AG08395 (cell line): Measurements from ENCODE around the gene FOXL3.
"Not testable (repeated sequence)": the region's sequence is repeated elsewhere in the genome, so short reads cannot be mapped to it uniquely, and the experiment has no call there.

ENCODE experiments used
- DNase-seq: peaks from one replicate; pipeline ENCODE4 v3.0.0; 2012; ENCODE audit warnings: mixed read lengths, low spot score

FOXL3 gene

GRCh38 chr7:289209-289755 is 688 bp upstream of the FOXL3 start:
- DNase-seq, result no peak

DNA sequence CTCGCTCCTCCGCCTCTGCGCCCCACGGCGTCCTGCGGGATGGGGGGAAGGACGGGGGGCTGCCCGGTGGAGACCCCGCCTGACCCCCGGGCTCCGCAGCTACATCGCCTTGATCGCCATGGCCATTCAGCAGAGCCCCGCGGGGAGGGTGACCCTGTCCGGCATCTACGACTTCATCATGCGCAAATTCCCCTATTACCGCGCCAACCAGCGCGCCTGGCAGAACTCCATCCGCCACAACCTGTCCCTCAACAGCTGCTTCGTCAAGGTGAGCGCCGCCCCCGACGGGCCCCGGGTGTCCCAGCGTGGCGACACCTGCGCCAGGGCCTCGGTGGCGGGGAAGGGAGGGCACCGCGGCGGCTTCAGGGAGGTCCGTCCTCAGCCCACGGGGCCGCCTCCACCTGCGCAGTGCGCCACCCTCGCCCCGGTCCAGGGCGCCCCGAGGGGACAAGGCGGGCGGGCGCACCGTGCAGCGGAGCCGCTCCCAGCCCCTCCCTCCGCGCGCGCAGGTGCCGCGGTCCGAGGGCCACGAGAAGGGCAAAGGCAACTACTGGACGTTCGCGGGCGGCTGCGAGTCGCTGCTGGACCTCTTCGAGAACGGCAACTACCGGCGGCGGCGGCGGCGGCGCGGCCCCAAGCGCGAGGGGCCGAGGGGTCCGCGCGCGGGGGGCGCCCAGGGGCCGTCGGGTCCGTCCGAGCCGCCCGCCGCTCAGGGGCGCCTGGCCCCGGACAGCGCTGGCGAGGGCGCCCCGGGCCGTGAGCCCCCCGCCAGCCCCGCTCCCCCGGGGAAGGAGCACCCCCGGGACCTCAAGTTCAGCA is 793 bp downstream of the FOXL3 start:
- DNase-seq, result no peak

DNA sequence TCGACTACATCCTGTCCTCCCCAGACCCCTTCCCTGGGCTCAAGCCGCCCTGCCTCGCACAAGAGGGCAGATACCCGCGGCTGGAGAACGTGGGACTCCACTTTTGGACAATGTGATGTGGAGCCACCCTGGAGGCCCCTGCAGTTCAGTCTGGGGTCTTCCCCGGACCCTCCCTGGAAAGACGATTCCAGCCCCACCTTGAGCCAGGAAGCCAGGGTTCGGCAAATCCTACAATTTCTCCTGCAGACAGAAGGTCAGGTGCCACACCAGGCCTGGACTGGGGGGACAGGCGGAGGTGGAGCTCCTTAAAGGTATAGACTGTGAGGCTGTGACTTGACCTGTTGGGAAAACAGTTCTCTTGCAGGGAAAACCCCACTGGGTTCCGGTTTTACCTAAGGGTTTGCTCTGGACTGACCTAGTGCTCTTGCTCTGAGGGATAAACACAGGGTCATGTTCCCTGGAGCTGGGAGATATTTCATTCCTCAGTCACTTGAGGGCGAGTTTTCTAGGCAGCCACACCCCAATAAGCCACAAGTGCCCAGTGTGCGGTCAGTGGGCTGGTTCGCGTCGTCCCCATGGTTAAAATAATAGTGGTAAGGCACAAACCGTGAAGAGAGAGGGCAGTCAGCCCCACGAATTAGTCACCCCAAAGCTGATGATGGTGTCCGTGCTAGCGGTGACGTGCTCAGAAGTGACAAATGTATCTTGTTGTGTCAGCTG is 1.6 kb downstream of the FOXL3 start:
- DNase-seq, result no peak

DNA sequence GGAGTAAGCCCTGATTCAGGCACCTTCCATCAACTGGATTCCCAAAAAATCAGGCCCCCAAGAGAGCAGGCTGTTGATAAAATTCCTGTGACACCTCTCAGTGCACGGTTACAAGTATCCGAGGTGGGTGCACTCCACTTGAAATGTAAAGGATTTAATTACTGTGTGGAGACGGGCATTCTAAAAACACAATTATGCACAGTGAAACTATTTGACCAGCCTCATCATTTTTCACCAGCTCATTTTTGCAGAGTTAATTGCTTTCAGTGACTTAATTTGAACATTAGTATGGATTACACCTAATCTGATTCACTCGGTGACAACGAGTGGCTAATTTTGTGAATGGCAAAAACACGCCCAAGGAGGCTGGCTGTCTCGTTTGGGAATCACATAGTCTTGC is 2.3 kb downstream of the FOXL3 start:
- no peak for DNase-seq

DNA sequence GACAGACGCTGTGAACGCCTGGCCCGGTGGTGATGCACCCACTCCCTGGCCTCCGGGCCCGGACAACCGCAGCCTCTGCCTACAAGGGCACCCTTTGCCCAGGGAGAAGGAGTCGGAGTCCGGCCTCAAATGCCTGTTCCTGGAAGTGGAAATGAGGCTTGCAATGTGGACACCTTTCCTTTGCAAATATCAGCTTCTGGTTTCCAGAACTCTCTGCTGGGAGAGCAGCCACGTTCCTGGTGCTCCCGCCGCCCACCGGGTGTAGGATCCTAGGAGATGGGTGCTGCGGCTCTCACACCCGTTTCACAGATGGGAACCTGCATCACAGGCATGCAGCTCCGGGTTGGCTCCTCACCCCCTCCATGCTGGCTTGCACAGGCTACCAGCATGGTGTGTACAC is 2.9 kb downstream of the FOXL3 start:
- no peak for DNase-seq

DNA sequence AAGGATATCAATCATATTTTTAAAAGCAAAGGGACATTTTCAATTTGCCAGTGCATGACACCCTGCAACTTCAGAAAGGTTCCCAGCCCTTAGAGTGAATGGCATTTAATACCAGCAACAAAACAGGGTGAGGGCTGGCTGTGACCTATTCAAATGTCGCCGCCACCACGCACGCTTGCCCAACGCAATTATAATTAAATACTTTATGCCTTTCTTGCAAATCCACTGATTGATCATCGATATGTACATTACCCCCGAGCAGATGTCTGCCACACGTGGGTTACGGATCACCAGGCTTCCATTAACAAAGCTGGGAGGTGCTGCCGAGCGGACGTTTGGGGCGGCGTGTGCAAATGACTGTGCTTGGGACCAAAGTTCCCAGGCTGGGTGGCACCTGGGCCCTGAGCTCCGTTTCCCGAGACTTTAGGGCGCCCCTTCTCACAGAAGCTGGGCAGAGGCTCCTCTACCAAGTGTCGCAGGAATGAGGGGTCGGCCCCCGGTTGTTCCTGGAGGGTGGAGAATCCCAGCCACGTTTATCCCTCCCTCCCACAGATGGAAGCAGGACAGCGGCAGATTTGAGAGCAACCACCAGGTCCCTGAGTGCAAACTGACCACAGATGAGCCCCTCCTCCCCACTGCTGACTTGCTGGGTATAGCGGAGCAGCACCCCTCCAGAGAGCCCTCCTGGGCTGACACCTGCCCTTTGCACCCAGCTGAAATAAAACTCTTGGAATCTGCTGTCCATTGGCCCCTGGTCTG is 3.9 kb downstream of the FOXL3 start:
- DNase-seq, result no peak

GRCh38 chr7:294440-295154 is 4.6 kb downstream of the FOXL3 start:
- DNase-seq, result no peak

- no peak for DNase-seq
These were observed 5.5 kb downstream of the FOXL3 start for GRCh38 chr7:295155-296154.

DNA sequence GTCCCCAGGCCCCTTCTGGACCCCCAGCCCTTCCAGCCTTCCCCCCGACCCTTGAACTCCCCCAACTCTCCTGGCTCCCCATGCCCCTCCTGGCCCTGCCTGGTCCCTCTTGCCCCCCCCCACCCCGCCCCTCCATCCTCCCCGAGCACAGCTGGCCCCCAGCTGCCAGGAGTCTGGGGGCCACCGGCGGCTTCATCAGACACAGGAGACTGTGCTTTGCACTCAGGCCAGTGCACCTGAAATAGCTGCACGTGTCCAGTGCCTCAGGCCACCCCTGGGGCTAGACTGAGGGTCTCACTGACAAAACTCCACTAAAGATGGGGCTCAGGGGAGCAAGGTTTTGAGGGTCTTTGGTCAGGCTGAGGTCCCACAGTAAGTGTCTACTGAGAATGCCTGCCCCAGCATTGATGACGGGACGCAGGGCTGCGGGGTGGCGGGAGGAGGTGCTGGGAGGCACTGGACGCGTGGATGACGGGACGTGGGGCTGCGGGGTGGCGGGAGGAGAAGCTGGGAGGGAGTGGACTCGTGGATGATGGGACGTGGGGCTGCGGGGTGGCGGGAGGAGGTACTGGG is 6.5 kb downstream of the FOXL3 start:
- no peak for DNase-seq

DNA sequence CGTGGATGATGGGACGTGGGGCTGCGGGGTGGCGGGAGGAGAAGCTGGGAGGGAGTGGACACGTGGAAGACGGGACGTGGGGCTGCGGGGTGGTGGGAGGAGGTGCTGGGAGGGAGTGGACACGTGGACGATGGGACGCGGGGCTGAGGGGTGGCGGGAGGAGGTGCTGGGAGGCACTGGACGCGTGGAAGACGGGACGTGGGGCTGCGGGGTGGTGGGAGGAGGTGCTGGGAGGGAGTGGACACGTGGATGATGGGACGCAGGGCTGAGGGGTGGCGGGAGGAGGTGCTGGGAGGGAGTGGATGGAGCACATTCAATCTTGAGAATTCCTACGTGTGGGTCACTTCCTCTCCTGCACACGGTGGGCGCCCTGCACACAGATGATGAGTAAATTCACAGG is 7.2 kb downstream of the FOXL3 start:
- not testable (repeated sequence) for DNase-seq

GRCh38 chr7:297611-298374 is 7.8 kb downstream of the FOXL3 start:
- no peak for DNase-seq

DNA sequence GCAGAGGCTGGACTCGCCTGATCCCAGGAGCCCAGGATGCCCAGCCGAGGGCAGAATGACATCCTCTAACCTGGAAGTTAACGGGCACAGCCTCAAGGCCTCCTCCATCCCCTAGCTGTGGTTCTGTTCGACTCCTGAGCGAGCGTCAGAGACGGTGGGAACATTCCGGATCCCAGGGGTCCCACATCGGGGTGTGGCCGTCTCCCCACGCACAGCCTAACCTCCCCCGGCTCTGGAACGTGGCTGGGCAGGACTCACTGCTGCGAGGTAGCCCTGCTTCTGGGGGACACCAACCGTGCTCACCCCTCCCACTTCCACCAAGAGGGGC is 8.4 kb downstream of the FOXL3 start:
- DNase-seq, result no peak

GRCh38 chr7:298743-299142 is 8.8 kb downstream of the FOXL3 start:
- DNase-seq, result no peak

DNA sequence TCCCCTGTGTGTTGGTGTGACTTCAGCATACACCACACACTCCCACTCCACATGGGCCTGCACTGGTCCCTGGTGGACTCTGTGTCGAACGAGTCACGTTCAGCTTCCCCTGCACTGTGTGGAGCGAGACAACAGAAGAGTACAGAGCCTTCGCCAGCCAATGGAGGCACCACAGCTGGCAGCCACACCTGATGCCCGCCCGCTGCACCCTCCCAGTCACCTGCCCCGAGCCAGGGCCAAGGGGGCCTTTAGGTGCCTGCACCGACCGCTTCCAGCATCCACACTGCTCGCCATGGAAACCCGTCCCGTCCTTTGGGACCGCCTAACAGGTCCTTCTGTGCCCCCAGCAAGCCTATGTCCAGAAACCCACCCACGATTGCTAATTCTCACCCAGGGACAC is 9.2 kb downstream of the FOXL3 start:
- DNase-seq, result no peak

- no peak for DNase-seq
These were observed 9.7 kb downstream of the FOXL3 start for GRCh38 chr7:299628-300027.

DNA sequence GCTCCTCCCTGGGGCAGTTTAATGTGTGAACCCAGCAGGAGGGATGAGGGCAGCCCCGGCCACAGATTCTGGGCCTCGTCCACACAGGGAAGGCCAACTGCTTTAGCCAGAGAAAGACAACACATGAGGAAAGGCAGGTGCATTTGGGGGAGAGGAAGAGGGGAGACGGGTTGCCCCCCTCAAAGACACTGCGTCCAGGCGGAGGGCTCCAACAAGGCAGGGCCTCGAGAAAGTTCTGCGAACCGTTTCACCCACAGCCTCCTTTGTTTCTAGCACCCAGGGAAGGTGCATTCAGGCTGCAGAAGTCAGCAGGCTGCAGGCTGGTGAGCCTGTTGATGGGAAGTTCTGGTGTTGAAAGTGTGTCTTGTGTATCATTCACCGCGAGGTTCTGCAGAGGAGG is 10.1 kb downstream of the FOXL3 start:
- DNase-seq, result no peak

DNA sequence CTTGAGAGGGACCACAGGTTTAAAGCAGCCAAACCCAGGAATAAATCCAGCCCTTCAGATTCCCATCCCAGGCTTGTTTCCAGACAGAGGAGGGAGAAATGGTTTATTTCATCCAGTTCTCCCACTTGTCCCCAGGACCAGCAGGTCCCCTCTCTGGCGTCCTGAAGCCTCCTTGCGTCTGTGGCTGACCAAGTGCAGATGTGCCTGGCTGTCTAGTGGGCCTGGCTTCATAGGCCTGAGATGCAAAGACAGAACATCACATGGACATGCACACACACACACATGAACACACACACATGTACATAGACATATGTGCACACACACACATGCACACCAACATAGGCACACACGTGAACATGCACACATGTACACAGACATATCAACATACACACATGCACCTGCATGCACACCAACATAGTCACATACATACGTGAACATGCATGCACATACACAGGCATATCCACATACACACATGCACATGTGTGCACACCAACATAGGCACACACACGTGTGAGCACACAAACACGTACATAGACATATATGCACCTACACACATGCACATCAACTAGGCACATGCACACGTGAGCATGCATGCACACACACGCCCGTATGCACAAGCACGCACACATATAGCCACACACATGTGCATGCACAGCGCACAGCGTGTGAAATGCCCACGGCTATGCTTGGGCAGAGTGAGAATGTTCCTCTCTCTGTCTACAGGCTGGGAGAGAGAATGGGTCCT is 10.7 kb downstream of the FOXL3 start:
- DNase-seq, result no peak

- DNase-seq, result no peak
These were observed 11.5 kb downstream of the FOXL3 start for GRCh38 chr7:301291-302053.
